ENCODE measurements around the gene ZNF280D.
"Not testable (repeated sequence)": the region's sequence is repeated elsewhere in the genome, so short reads cannot be mapped to it uniquely, and the experiment has no call there.

ZNF280D gene

GRCh38 chr15:56733136-56734012, at the start of gene ZNF280D:
Gene ZNF280D, minus strand, starts transcription at chr15:56733509. Its CDS starts 26,400 bp downstream, at chr15:56707109.
- peak; percentile 84 for DNase-seq

- no peak for DNase-seq
Observed at GRCh38 chr15:56782306-56782705, 49.0 kb upstream of the ZNF280D start.

GRCh38 chr15:56781666-56782065, 48.4 kb upstream of the ZNF280D start:
- DNase-seq: no peak

- DNase-seq: not testable (repeated sequence)
Observed at GRCh38 chr15:56780102-56780725, 46.9 kb upstream of the ZNF280D start.

- DNase-seq: not testable (repeated sequence)
Observed at GRCh38 chr15:56779449-56779848, 46.1 kb upstream of the ZNF280D start.

- DNase-seq: no peak
Observed at GRCh38 chr15:56778761-56779160, 45.5 kb upstream of the ZNF280D start.

- no peak for DNase-seq
Observed at GRCh38 chr15:56776839-56777238, 43.5 kb upstream of the ZNF280D start.

GRCh38 chr15:56775641-56776040, 42.3 kb upstream of the ZNF280D start:
- no peak for DNase-seq

- DNase-seq: no peak
Observed at GRCh38 chr15:56774356-56774755, 41.0 kb upstream of the ZNF280D start.

- peak; percentile 1 for DNase-seq
Observed at GRCh38 chr15:56772868-56773639, 39.7 kb upstream of the ZNF280D start.

- no peak for DNase-seq
Observed at GRCh38 chr15:56770173-56770572, 36.9 kb upstream of the ZNF280D start.

- DNase-seq: no peak
Observed at GRCh38 chr15:56767315-56767714, 34.0 kb upstream of the ZNF280D start.

GRCh38 chr15:56765251-56765650, 31.9 kb upstream of the ZNF280D start:
- no peak for DNase-seq

GRCh38 chr15:56763141-56763895, 30.0 kb upstream of the ZNF280D start:
- no peak for DNase-seq

GRCh38 chr15:56760186-56760585, 26.9 kb upstream of the ZNF280D start:
- DNase-seq: no peak

GRCh38 chr15:56759450-56759845, 26.1 kb upstream of the ZNF280D start:
- DNase-seq: no peak

- no peak for DNase-seq
Observed at GRCh38 chr15:56758770-56759449, 25.6 kb upstream of the ZNF280D start.

GRCh38 chr15:56757875-56758274, 24.6 kb upstream of the ZNF280D start:
- no peak for DNase-seq

GRCh38 chr15:56754772-56755370, 21.6 kb upstream of the ZNF280D start:
- no peak for DNase-seq

- DNase-seq: no peak
Observed at GRCh38 chr15:56752986-56753385, 19.7 kb upstream of the ZNF280D start.

- DNase-seq: no peak
Observed at GRCh38 chr15:56749982-56750381, 16.7 kb upstream of the ZNF280D start.

Data from NCI-H1092 treated with DMSO at 0.1 percent for 48 hours (cell line).